Epithelial cell of esophagus (primary cell): ENCODE data around the gene PKD2.
"Not testable (repeated sequence)": the region's sequence is repeated elsewhere in the genome, so short reads cannot be mapped to it uniquely, and the experiment has no call there.

Experiments
- DNase-seq: peaks from one replicate; pipeline ENCODE4 v3.0.0; 2010; ENCODE audit warnings: low read depth
- H3K4me3 ChIP-seq: 2 replicates; pipeline ENCODE4 v1.5.1; 2011; ENCODE audit warnings: mild to moderate bottlenecking, low read length, control low read depth
- TF ChIP-seq, protein P1 (sequence below): IDR thresholded peaks from 2 replicates; pipeline ENCODE4 v1.5.1; 2011; ENCODE audit warnings: low read depth, mild to moderate bottlenecking, low read length, control low read depth, inconsistent platforms; ENCODE audit not compliant: insufficient read depth; ENCODE audit errors: missing control alignments

The PKD2 gene

GRCh38 chr4:88021824-88022223 lies 14.4 kb downstream of the PKD2 start:
- no peak overlapping the region for H3K4me3 ChIP-seq
- TF ChIP-seq, protein P1, sequence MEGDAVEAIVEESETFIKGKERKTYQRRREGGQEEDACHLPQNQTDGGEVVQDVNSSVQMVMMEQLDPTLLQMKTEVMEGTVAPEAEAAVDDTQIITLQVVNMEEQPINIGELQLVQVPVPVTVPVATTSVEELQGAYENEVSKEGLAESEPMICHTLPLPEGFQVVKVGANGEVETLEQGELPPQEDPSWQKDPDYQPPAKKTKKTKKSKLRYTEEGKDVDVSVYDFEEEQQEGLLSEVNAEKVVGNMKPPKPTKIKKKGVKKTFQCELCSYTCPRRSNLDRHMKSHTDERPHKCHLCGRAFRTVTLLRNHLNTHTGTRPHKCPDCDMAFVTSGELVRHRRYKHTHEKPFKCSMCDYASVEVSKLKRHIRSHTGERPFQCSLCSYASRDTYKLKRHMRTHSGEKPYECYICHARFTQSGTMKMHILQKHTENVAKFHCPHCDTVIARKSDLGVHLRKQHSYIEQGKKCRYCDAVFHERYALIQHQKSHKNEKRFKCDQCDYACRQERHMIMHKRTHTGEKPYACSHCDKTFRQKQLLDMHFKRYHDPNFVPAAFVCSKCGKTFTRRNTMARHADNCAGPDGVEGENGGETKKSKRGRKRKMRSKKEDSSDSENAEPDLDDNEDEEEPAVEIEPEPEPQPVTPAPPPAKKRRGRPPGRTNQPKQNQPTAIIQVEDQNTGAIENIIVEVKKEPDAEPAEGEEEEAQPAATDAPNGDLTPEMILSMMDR = no peak
- DNase-seq = no peak

- TF ChIP-seq, protein P1 = no peak
- DNase-seq = no peak
- no peak overlapping the region for H3K4me3 ChIP-seq
These were observed 14.9 kb downstream of the PKD2 start for GRCh38 chr4:88022289-88022688.

DNA sequence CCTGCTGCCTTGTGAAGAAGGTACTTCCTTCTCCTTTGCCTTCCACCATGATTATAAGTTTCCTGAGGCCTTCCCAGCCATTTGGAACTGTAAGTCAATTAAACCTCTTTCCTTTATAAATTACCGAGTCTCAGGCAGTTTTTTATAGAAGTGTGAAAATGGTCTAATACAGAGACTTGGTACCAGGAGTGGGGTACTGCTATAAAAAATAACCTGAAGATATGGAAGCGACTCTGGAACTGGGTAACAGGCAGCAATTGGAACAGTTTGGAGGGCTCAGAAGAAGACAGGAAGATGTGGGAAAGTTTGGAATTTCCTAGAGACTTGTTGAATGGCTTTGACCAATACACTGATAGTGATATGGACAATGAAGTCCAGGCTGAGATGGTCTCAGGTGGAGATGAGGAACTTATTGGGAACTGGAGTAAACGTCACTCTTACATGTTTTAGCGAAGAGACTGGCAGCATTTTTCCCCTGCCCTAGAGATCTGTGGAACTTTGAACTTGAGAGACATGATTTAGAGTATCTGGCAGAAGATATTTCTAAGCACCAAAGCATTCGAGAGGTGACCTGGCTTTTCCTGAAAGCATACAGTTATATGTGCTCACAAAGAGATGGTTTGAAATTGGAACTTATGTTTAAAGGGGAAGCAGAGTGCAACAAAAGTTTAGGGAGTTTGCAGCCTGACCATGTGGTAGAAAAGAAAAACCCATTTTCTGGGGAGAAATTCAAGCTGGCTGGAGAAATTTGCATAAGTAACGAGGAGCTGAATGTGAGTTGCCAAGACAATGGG lies 18.6 kb downstream of the PKD2 start:
- H3K4me3 ChIP-seq, DNase-seq: not testable (repeated sequence)

DNA sequence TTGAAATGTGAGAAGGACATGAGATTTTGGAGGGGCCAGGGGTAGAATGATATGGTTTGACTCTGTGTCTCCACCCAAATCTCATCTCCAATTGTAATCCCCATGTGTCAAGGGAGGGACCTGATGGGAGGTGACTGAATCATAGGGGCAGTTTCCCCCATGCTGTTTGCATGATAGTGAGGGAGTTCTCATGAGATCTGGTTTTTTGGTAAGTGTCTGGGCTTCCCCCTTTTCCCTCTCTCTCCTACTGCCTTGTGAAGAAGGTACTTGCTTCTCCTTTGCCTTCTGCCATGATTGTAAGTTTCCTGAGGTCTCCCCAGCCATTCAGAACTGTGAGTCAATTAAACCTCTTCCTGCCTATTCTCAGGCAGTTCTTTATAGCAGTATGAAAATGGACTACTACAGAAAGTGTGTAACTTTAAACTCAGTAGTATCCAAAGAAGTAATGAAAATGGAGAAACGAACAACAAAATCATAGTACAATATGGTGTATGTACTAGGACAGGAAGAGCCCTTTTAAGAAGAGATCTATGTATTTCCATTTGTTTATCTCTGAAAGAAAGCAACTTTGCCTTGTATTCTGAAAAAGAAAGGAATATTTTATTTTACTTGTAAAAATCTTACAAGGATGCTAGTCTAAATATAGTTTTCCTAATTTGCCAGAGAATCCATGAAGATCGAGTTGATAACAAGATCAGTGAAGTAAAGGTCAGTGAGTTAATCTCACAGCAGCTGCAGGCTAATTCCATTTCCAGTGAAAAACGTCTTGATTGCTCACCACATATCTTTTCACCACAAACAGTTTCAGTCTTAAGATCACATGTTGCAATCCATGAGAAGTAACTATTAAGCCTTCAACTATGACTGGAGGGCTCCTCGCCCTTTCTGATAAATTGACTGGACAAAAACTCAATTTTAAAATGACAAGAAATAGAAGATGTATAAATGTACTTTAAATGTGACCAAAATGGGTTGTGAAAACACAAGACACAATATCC lies 20.5 kb downstream of the PKD2 start:
- DNase-seq = peak; percentile 92
- H3K4me3 ChIP-seq = no peak overlapping the region
- TF ChIP-seq, protein P1 = no peak

DNA sequence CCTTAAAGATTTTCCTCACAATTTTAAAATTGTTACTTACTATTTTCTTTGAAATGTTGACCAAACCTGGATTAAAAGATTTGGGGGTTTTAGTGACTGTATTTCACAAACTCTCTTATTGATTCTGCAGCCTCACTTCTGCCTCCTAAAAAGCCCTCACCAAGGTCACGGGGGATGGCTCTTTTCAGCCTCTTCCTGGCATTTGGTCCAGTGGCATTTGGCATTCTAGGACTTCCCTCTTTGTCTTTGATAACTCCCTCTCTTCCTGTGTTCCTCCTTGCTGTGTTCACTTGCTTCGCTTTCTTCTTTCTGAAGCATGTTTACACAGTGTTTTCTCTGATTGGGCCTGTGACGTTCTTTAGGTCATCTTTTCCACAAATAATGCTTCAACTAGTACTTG lies 21.5 kb downstream of the PKD2 start:
- H3K4me3 ChIP-seq = no peak overlapping the region
- no peak for DNase-seq
- TF ChIP-seq, protein P1 = no peak

GRCh38 chr4:88029556-88029955 lies 22.1 kb downstream of the PKD2 start:
- TF ChIP-seq, protein P1 = no peak
- no peak overlapping the region for H3K4me3 ChIP-seq
- peak; percentile 28 for DNase-seq

- no peak for DNase-seq
- TF ChIP-seq, protein P1 = no peak
- H3K4me3 ChIP-seq = no peak overlapping the region
These were observed 23.3 kb downstream of the PKD2 start for GRCh38 chr4:88030565-88031310.
